H9 (cell line): ENCODE data around the gene EMC9. TPM values are rescaled to one million over a fixed set of nuclear protein-coding genes. Genes with fewer than 3 reads are reported as not detected.

Experiments used
- DNase-seq: peaks from one replicate; pipeline ENCODE4 v3.0.0-alpha.2; 2017
- H2AFZ ChIP-seq: one replicate; pipeline ENCODE4 v1.6.1; 2013; ENCODE audit warnings: mild to moderate bottlenecking, low read length, control low read depth, moderate library complexity
- H2AK5ac ChIP-seq: 2 replicates; pipeline ENCODE4 v1.6.1; 2013; ENCODE audit warnings: low read length, control low read depth, mixed read lengths; ENCODE audit not compliant: insufficient read length
- H2BK120ac ChIP-seq: one replicate; pipeline ENCODE4 v1.6.1; 2013; ENCODE audit warnings: low read depth, mild to moderate bottlenecking, low read length, control low read depth, inconsistent platforms; ENCODE audit not compliant: poor library complexity, severe bottlenecking
- H2BK12ac ChIP-seq: 2 replicates; pipeline ENCODE4 v1.6.1; 2013; ENCODE audit warnings: low read length, control low read depth, mixed read lengths, low read depth; ENCODE audit not compliant: insufficient read length
- H2BK15ac ChIP-seq: 2 replicates; pipeline ENCODE4 v1.6.1; 2013; ENCODE audit warnings: low read depth, low read length, control low read depth
- H2BK20ac ChIP-seq: one replicate; pipeline ENCODE4 v1.6.1; 2013; ENCODE audit warnings: low read depth, mild to moderate bottlenecking, low read length, control low read depth, inconsistent platforms; ENCODE audit not compliant: poor library complexity, severe bottlenecking
- H2BK5ac ChIP-seq: 2 replicates; pipeline ENCODE4 v1.6.1; 2013; ENCODE audit warnings: low read length, control low read depth, mixed read lengths; ENCODE audit not compliant: insufficient read length
- H3K14ac ChIP-seq: 2 replicates; pipeline ENCODE4 v1.6.1; 2013; ENCODE audit warnings: low read length, control low read depth; ENCODE audit not compliant: insufficient read depth
- H3K18ac ChIP-seq: 2 replicates; pipeline ENCODE4 v1.6.1; 2013; ENCODE audit warnings: low read depth, mild to moderate bottlenecking, mixed read lengths, low read length, control low read depth; ENCODE audit not compliant: insufficient read length
- H3K23ac ChIP-seq: 2 replicates; pipeline ENCODE4 v1.6.1; 2013; ENCODE audit warnings: low read length, control low read depth, mixed read lengths, low read depth; ENCODE audit not compliant: insufficient read length
- H3K23me2 ChIP-seq: 2 replicates; pipeline ENCODE4 v1.6.1; 2013; ENCODE audit warnings: low read depth, mild to moderate bottlenecking, mixed read lengths, low read length, control low read depth; ENCODE audit not compliant: insufficient read length, poor library complexity, severe bottlenecking
- H3K27ac ChIP-seq: 2 replicates; pipeline ENCODE4 v1.5.1; 2013; ENCODE audit warnings: low read length, control low read depth, mixed read lengths, low read depth; ENCODE audit not compliant: insufficient read length
- H3K27me3 ChIP-seq: 2 replicates; pipeline ENCODE4 v1.6.1; 2013; ENCODE audit warnings: low read length, control low read depth, inconsistent platforms; ENCODE audit not compliant: insufficient read depth
- H3K4ac ChIP-seq: 2 replicates; pipeline ENCODE4 v1.6.1; 2013; ENCODE audit warnings: low read depth, mild to moderate bottlenecking, control low read depth, inconsistent platforms, low read length, moderate library complexity
- H3K4me1 ChIP-seq: 2 replicates; pipeline ENCODE4 v1.6.1; 2013; ENCODE audit warnings: low read length, control low read depth, inconsistent platforms; ENCODE audit not compliant: insufficient read depth
- H3K4me2 ChIP-seq: 2 replicates; pipeline ENCODE4 v1.6.1; 2013; ENCODE audit warnings: low read length, control low read depth, mixed read lengths; ENCODE audit not compliant: insufficient read length, insufficient read depth
- H3K56ac ChIP-seq: 2 replicates; pipeline ENCODE4 v1.6.1; 2013; ENCODE audit warnings: low read depth, mild to moderate bottlenecking, mixed read lengths, low read length, control low read depth; ENCODE audit not compliant: insufficient read length
- H3K79me1 ChIP-seq: 2 replicates; pipeline ENCODE4 v1.6.1; 2013; ENCODE audit warnings: low read depth, mild to moderate bottlenecking, moderate library complexity, low read length, control low read depth, inconsistent platforms; ENCODE audit not compliant: insufficient read depth, poor library complexity, severe bottlenecking
- H3K79me2 ChIP-seq: 2 replicates; pipeline ENCODE4 v1.6.1; 2013; ENCODE audit warnings: low read length, control low read depth, inconsistent platforms; ENCODE audit not compliant: insufficient read depth
- H3K9ac ChIP-seq: 2 replicates; pipeline ENCODE4 v1.6.1; 2013; ENCODE audit warnings: low read length, control low read depth, mixed read lengths; ENCODE audit not compliant: insufficient read length; ENCODE audit errors: extremely low read depth
- H3K9me3 ChIP-seq: one replicate; pipeline ENCODE4 v1.6.1; 2013; ENCODE audit warnings: low read depth, low read length, inconsistent platforms; ENCODE audit not compliant: control insufficient read depth
- H3T11ph ChIP-seq: one replicate; pipeline ENCODE4 v1.6.1; 2013; ENCODE audit warnings: mild to moderate bottlenecking, low read length, control low read depth, inconsistent platforms
- H4K20me1 ChIP-seq: one replicate; pipeline ENCODE4 v1.6.1; 2013; ENCODE audit not compliant: control insufficient read depth, insufficient read length, insufficient read depth
- H4K5ac ChIP-seq: 2 replicates; pipeline ENCODE4 v1.6.1; 2013; ENCODE audit warnings: low read depth, mild to moderate bottlenecking, mixed read lengths, low read length, control low read depth; ENCODE audit not compliant: insufficient read length
- H4K8ac ChIP-seq: replicated peaks from 2 replicates; pipeline ENCODE4 v1.6.1; 2013; ENCODE audit warnings: low read length, control low read depth, mixed read lengths, low read depth; ENCODE audit not compliant: insufficient read length
- H4K91ac ChIP-seq: 2 replicates; pipeline ENCODE4 v1.6.1; 2013; ENCODE audit warnings: low read depth, mild to moderate bottlenecking, moderate library complexity, mixed read lengths, low read length, control low read depth; ENCODE audit not compliant: insufficient read length
- H3K27ac Mint-ChIP-seq, 3 experiments: 2 replicates in 2 of 3; 3 replicates in 1 of 3; pipeline ENCODE4 v1.8.0; 2020 to 2021; ENCODE audit warnings: mixed read lengths in 3 of 3, mild to moderate bottlenecking in 1 of 3, moderate library complexity in 1 of 3
- H3K27me3 Mint-ChIP-seq: 2 replicates; pipeline ENCODE4 v1.8.0; 2021; ENCODE audit warnings: low read depth, mild to moderate bottlenecking, moderate library complexity, mixed read lengths
- H3K36me3 Mint-ChIP-seq, 3 experiments: 2 replicates in 2 of 3; 3 replicates in 1 of 3; pipeline ENCODE4 v1.8.0; 2020 to 2021; ENCODE audit warnings: low read depth in 3 of 3, mixed read lengths in 3 of 3; ENCODE audit not compliant: insufficient read depth in 1 of 3
- H3K4me1 Mint-ChIP-seq, 2 experiments: 2 replicates each; pipeline ENCODE4 v1.8.0; 2020; ENCODE audit warnings: mixed read lengths in 2 of 2
- H3K4me3 Mint-ChIP-seq, 2 experiments: 2 replicates in 1 of 2; 3 replicates in 1 of 2; pipeline ENCODE4 v1.8.0; 2020 to 2021; ENCODE audit warnings: mild to moderate bottlenecking in 2 of 2, mixed read lengths in 2 of 2, moderate library complexity in 1 of 2
- H3K9me3 Mint-ChIP-seq, 2 experiments: 2 replicates in 1 of 2; 3 replicates in 1 of 2; pipeline ENCODE4 v1.8.0; 2020; ENCODE audit warnings: mild to moderate bottlenecking in 2 of 2, mixed read lengths in 2 of 2, moderate library complexity in 1 of 2
- CTCF ChIP-seq: fragments of 200-600 bp; sonication (generic); conservative IDR thresholded peaks from 3 replicates; pipeline ENCODE4 v1.8.0; 2021; ENCODE audit warnings: antibody characterized with exemption, mild to moderate bottlenecking
- WGBS: extraction: QIAGEN DNeasy Blood & Tissue Kit; methylation state at CpG from one replicate; pipeline ENCODE4 v1.1.7; 2013; ENCODE audit warnings: missing lambda C conversion rate, low lambda C conversion rate, mixed read lengths; ENCODE audit not compliant: insufficient read length; ENCODE audit errors: extremely low coverage; 5-methylcytosine and 5-hydroxymethylcytosine counted together
- total RNA-seq: library from RNA; stranded (reverse); gene quantifications from 2 replicates; pipeline ENCODE4 v1.2.1, GENCODE V29; 2021

EMC9 gene
- total RNA-seq, 1 experiment from 2014 or later: 52.9 TPM

GRCh38 chr14:24181371-24182077, 40.1 kb upstream of the EMC9 start:
- H3K27me3 ChIP-seq: no peaks in the 10 kb centered on the region
- Mint-ChIP-seq H3K4me3 (no peak overlapping the region), H3K9me3 (no peaks in the 10 kb centered on the region), H3K36me3 (peaks cover 44 to 92% (median 79%) of the 10 kb centered on the region in 3 experiments), H3K27me3 (no peaks in the 10 kb centered on the region; the same call in 1 of the 2 replicates), H3K4me1 (no peaks in the 10 kb centered on the region), H3K27ac (no peak overlapping the region)
- no peak overlapping the region for H3K14ac ChIP-seq
- no peak overlapping the region for H2AK5ac ChIP-seq
- H3K23me2 ChIP-seq: no peaks in the 10 kb centered on the region
- H2BK15ac ChIP-seq: no peak overlapping the region
- no peaks in the 10 kb centered on the region for H4K20me1 ChIP-seq
- DNase-seq: no peak
- no peak overlapping the region for H3K23ac ChIP-seq
- H3K79me2 ChIP-seq: no peaks in the 10 kb centered on the region
- no CpG with 5 or more reads among the region's 19 CpGs for WGBS
- no peak overlapping the region for H3K27ac ChIP-seq
- no peak overlapping the region for H3K4me2 ChIP-seq
- H3K9me3 ChIP-seq: no peaks in the 10 kb centered on the region
- H2BK120ac ChIP-seq: no peak overlapping the region
- H4K91ac ChIP-seq: no peak overlapping the region
- no peak overlapping the region for H3K18ac ChIP-seq
- no peak overlapping the region for H3K4ac ChIP-seq
- H4K8ac ChIP-seq: no peak overlapping the region
- no peak overlapping the region for H4K5ac ChIP-seq
- H3T11ph ChIP-seq: no peak overlapping the region
- H2AFZ ChIP-seq: no peak overlapping the region
- H3K9ac ChIP-seq: no peak overlapping the region
- H2BK5ac ChIP-seq: no peak overlapping the region
- no peak for TF ChIP-seq CTCF
- no peaks in the 10 kb centered on the region for H3K4me1 ChIP-seq
- H3K79me1 ChIP-seq: no peaks in the 10 kb centered on the region
- H2BK12ac ChIP-seq: no peak overlapping the region
- no peak overlapping the region for H2BK20ac ChIP-seq
- H3K56ac ChIP-seq: no peak overlapping the region
